ENCODE results near the gene CLEC2B.

DNA sequence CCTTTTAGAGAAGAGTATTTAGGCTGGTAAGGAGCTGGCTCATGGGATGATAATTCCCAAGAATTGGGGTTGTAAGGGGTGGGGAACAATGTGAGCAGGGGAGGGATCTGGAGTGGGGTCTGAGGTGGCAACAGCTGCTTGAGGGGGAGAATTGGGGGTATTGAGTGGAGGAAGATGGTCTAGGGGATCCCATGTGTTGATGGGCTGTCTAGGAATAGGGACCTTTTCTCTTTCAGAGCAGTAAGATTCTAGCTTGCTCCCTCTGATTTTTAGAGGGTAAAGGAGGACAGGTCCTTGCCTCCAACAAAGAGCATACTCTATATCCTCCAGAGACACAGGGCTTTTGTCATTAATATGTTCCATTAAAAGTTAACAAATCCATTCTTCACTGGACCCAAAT is 40.6 kb upstream of the CLEC2B start:
- TF ChIP-seq, protein P1, sequence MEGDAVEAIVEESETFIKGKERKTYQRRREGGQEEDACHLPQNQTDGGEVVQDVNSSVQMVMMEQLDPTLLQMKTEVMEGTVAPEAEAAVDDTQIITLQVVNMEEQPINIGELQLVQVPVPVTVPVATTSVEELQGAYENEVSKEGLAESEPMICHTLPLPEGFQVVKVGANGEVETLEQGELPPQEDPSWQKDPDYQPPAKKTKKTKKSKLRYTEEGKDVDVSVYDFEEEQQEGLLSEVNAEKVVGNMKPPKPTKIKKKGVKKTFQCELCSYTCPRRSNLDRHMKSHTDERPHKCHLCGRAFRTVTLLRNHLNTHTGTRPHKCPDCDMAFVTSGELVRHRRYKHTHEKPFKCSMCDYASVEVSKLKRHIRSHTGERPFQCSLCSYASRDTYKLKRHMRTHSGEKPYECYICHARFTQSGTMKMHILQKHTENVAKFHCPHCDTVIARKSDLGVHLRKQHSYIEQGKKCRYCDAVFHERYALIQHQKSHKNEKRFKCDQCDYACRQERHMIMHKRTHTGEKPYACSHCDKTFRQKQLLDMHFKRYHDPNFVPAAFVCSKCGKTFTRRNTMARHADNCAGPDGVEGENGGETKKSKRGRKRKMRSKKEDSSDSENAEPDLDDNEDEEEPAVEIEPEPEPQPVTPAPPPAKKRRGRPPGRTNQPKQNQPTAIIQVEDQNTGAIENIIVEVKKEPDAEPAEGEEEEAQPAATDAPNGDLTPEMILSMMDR (conservative IDR thresholded peaks at IDR 0.05; ENCODE audit: low read depth, low read length): no peak
- TF ChIP-seq EZH2phosphoT487 (IDR thresholded peaks at IDR 0.05; ENCODE audit: borderline replicate concordance, low read length): no peak
